ENCODE data around the gene ARHGEF10L.

Gene ARHGEF10L

GRCh38 chr1:17710889-17711576 lies 171.5 kb downstream of the ARHGEF10L start:
- TF ChIP-seq JUND (IDR thresholded peaks at IDR 0.05; ENCODE audit: low read depth), result no peak
- in situ Hi-C loops (cut with HindIII; ENCODE audit: low pct_unique_long_range_greater_than_20kb, low sequenced_read_pairs), result no loop called here
- no peak for DNase-seq (ENCODE audit: low read depth in 1 of 2, low spot score in 1 of 2)

- TF ChIP-seq JUND (IDR thresholded peaks at IDR 0.05; ENCODE audit: low read depth), result no peak
- in situ Hi-C loops (cut with HindIII; ENCODE audit: low pct_unique_long_range_greater_than_20kb, low sequenced_read_pairs), result no loop called here
- DNase-seq (ENCODE audit: low read depth in 1 of 2, low spot score in 1 of 2), result no peak
Observed at GRCh38 chr1:17711577-17711910, 172.0 kb downstream of the ARHGEF10L start.

- DNase-seq (ENCODE audit: low read depth in 1 of 2, low spot score in 1 of 2), result no peak
- no peak for TF ChIP-seq JUND (IDR thresholded peaks at IDR 0.05; ENCODE audit: low read depth)
- in situ Hi-C loops (cut with HindIII; ENCODE audit: low pct_unique_long_range_greater_than_20kb, low sequenced_read_pairs), result no loop called here
Observed at GRCh38 chr1:17711941-17712340, 172.4 kb downstream of the ARHGEF10L start.

- in situ Hi-C loops (cut with HindIII; ENCODE audit: low pct_unique_long_range_greater_than_20kb, low sequenced_read_pairs), result no loop called here
Observed at GRCh38 chr1:17713993-17714392, 174.5 kb downstream of the ARHGEF10L start.

GRCh38 chr1:17717594-17718535 lies 178.4 kb downstream of the ARHGEF10L start:
- TF ChIP-seq JUND (IDR thresholded peaks at IDR 0.05; ENCODE audit: low read depth), result no peak
- no peak for DNase-seq (ENCODE audit: low read depth in 1 of 2, low spot score in 1 of 2)
- in situ Hi-C loops (cut with HindIII; ENCODE audit: low pct_unique_long_range_greater_than_20kb, low sequenced_read_pairs), result no loop called here

More at GRCh38 chr1:17713993-17714392, 174.5 kb downstream of the ARHGEF10L start:
- no peak for TF ChIP-seq JUND (IDR thresholded peaks at IDR 0.05; ENCODE audit: low read depth)
- no peak for DNase-seq (ENCODE audit: low read depth in 1 of 2, low spot score in 1 of 2)

- no peak for DNase-seq (ENCODE audit: low read depth in 1 of 2, low spot score in 1 of 2)
Observed at GRCh38 chr1:17719874-17720273, 180.4 kb downstream of the ARHGEF10L start.

GRCh38 chr1:17721444-17721843 lies 181.9 kb downstream of the ARHGEF10L start:
- in situ Hi-C loops (cut with HindIII; ENCODE audit: low pct_unique_long_range_greater_than_20kb, low sequenced_read_pairs), result no loop called here
- no peak for TF ChIP-seq JUND (IDR thresholded peaks at IDR 0.05; ENCODE audit: low read depth)
- DNase-seq (ENCODE audit: low read depth in 1 of 2, low spot score in 1 of 2), result no peak

More at GRCh38 chr1:17719874-17720273, 180.4 kb downstream of the ARHGEF10L start:
- no peak for TF ChIP-seq JUND (IDR thresholded peaks at IDR 0.05; ENCODE audit: low read depth)
- in situ Hi-C loops (cut with HindIII; ENCODE audit: low pct_unique_long_range_greater_than_20kb, low sequenced_read_pairs), result no loop called here

- TF ChIP-seq JUND (IDR thresholded peaks at IDR 0.05; ENCODE audit: low read depth), result no peak
- in situ Hi-C loops (cut with HindIII; ENCODE audit: low pct_unique_long_range_greater_than_20kb, low sequenced_read_pairs), result no loop called here
Observed at GRCh38 chr1:17723684-17724083, 184.2 kb downstream of the ARHGEF10L start.

GRCh38 chr1:17724150-17724549 lies 184.7 kb downstream of the ARHGEF10L start:
- in situ Hi-C loops (cut with HindIII; ENCODE audit: low pct_unique_long_range_greater_than_20kb, low sequenced_read_pairs), result no loop called here
- TF ChIP-seq JUND (IDR thresholded peaks at IDR 0.05; ENCODE audit: low read depth), result no peak
- DNase-seq (ENCODE audit: low read depth in 1 of 2, low spot score in 1 of 2), result no peak

More at GRCh38 chr1:17723684-17724083, 184.2 kb downstream of the ARHGEF10L start:
- no peak for DNase-seq (ENCODE audit: low read depth in 1 of 2, low spot score in 1 of 2)

- in situ Hi-C loops (cut with HindIII; ENCODE audit: low pct_unique_long_range_greater_than_20kb, low sequenced_read_pairs), result no loop called here
- TF ChIP-seq JUND (IDR thresholded peaks at IDR 0.05; ENCODE audit: low read depth), result no peak
- no peak for DNase-seq (ENCODE audit: low read depth in 1 of 2, low spot score in 1 of 2)
Observed at GRCh38 chr1:17725084-17725719, 185.7 kb downstream of the ARHGEF10L start.

GRCh38 chr1:17725811-17726582 lies 186.5 kb downstream of the ARHGEF10L start:
- in situ Hi-C loops (cut with HindIII; ENCODE audit: low pct_unique_long_range_greater_than_20kb, low sequenced_read_pairs), result no loop called here
- no peak for TF ChIP-seq JUND (IDR thresholded peaks at IDR 0.05; ENCODE audit: low read depth)
- no peak for DNase-seq (ENCODE audit: low read depth in 1 of 2, low spot score in 1 of 2)

- in situ Hi-C loops (cut with HindIII; ENCODE audit: low pct_unique_long_range_greater_than_20kb, low sequenced_read_pairs), result no loop called here
- DNase-seq (ENCODE audit: low read depth in 1 of 2, low spot score in 1 of 2), result no peak
- TF ChIP-seq JUND (IDR thresholded peaks at IDR 0.05; ENCODE audit: low read depth), result no peak
Observed at GRCh38 chr1:17728123-17728712, 188.7 kb downstream of the ARHGEF10L start.

Measured in T47D (cell line).